H9 (cell line): ENCODE data around the gene ENOX1. TPM values are rescaled to one million over a fixed set of nuclear protein-coding genes. Genes with fewer than 3 reads are reported as not detected.

ENCODE experiments used
- DNase-seq: peaks from one replicate; pipeline ENCODE4 v3.0.0-alpha.2; 2017
- H2AFZ ChIP-seq: one replicate; pipeline ENCODE4 v1.6.1; 2013; ENCODE audit warnings: mild to moderate bottlenecking, low read length, control low read depth, moderate library complexity
- H2AK5ac ChIP-seq: 2 replicates; pipeline ENCODE4 v1.6.1; 2013; ENCODE audit warnings: low read length, control low read depth, mixed read lengths; ENCODE audit not compliant: insufficient read length
- H2BK120ac ChIP-seq: one replicate; pipeline ENCODE4 v1.6.1; 2013; ENCODE audit warnings: low read depth, mild to moderate bottlenecking, low read length, control low read depth, inconsistent platforms; ENCODE audit not compliant: poor library complexity, severe bottlenecking
- H2BK12ac ChIP-seq: 2 replicates; pipeline ENCODE4 v1.6.1; 2013; ENCODE audit warnings: low read length, control low read depth, mixed read lengths, low read depth; ENCODE audit not compliant: insufficient read length
- H2BK15ac ChIP-seq: 2 replicates; pipeline ENCODE4 v1.6.1; 2013; ENCODE audit warnings: low read depth, low read length, control low read depth
- H2BK20ac ChIP-seq: one replicate; pipeline ENCODE4 v1.6.1; 2013; ENCODE audit warnings: low read depth, mild to moderate bottlenecking, low read length, control low read depth, inconsistent platforms; ENCODE audit not compliant: poor library complexity, severe bottlenecking
- H2BK5ac ChIP-seq: 2 replicates; pipeline ENCODE4 v1.6.1; 2013; ENCODE audit warnings: low read length, control low read depth, mixed read lengths; ENCODE audit not compliant: insufficient read length
- H3K14ac ChIP-seq: 2 replicates; pipeline ENCODE4 v1.6.1; 2013; ENCODE audit warnings: low read length, control low read depth; ENCODE audit not compliant: insufficient read depth
- H3K18ac ChIP-seq: 2 replicates; pipeline ENCODE4 v1.6.1; 2013; ENCODE audit warnings: low read depth, mild to moderate bottlenecking, mixed read lengths, low read length, control low read depth; ENCODE audit not compliant: insufficient read length
- H3K23ac ChIP-seq: 2 replicates; pipeline ENCODE4 v1.6.1; 2013; ENCODE audit warnings: low read length, control low read depth, mixed read lengths, low read depth; ENCODE audit not compliant: insufficient read length
- H3K23me2 ChIP-seq: 2 replicates; pipeline ENCODE4 v1.6.1; 2013; ENCODE audit warnings: low read depth, mild to moderate bottlenecking, mixed read lengths, low read length, control low read depth; ENCODE audit not compliant: insufficient read length, poor library complexity, severe bottlenecking
- H3K27ac ChIP-seq: 2 replicates; pipeline ENCODE4 v1.5.1; 2013; ENCODE audit warnings: low read length, control low read depth, mixed read lengths, low read depth; ENCODE audit not compliant: insufficient read length
- H3K27me3 ChIP-seq: 2 replicates; pipeline ENCODE4 v1.6.1; 2013; ENCODE audit warnings: low read length, control low read depth, inconsistent platforms; ENCODE audit not compliant: insufficient read depth
- H3K4ac ChIP-seq: 2 replicates; pipeline ENCODE4 v1.6.1; 2013; ENCODE audit warnings: low read depth, mild to moderate bottlenecking, control low read depth, inconsistent platforms, low read length, moderate library complexity
- H3K4me1 ChIP-seq: 2 replicates; pipeline ENCODE4 v1.6.1; 2013; ENCODE audit warnings: low read length, control low read depth, inconsistent platforms; ENCODE audit not compliant: insufficient read depth
- H3K4me2 ChIP-seq: 2 replicates; pipeline ENCODE4 v1.6.1; 2013; ENCODE audit warnings: low read length, control low read depth, mixed read lengths; ENCODE audit not compliant: insufficient read length, insufficient read depth
- H3K56ac ChIP-seq: 2 replicates; pipeline ENCODE4 v1.6.1; 2013; ENCODE audit warnings: low read depth, mild to moderate bottlenecking, mixed read lengths, low read length, control low read depth; ENCODE audit not compliant: insufficient read length
- H3K79me1 ChIP-seq: 2 replicates; pipeline ENCODE4 v1.6.1; 2013; ENCODE audit warnings: low read depth, mild to moderate bottlenecking, moderate library complexity, low read length, control low read depth, inconsistent platforms; ENCODE audit not compliant: insufficient read depth, poor library complexity, severe bottlenecking
- H3K79me2 ChIP-seq: 2 replicates; pipeline ENCODE4 v1.6.1; 2013; ENCODE audit warnings: low read length, control low read depth, inconsistent platforms; ENCODE audit not compliant: insufficient read depth
- H3K9ac ChIP-seq: 2 replicates; pipeline ENCODE4 v1.6.1; 2013; ENCODE audit warnings: low read length, control low read depth, mixed read lengths; ENCODE audit not compliant: insufficient read length; ENCODE audit errors: extremely low read depth
- H3K9me3 ChIP-seq: one replicate; pipeline ENCODE4 v1.6.1; 2013; ENCODE audit warnings: low read depth, low read length, inconsistent platforms; ENCODE audit not compliant: control insufficient read depth
- H3T11ph ChIP-seq: one replicate; pipeline ENCODE4 v1.6.1; 2013; ENCODE audit warnings: mild to moderate bottlenecking, low read length, control low read depth, inconsistent platforms
- H4K20me1 ChIP-seq: one replicate; pipeline ENCODE4 v1.6.1; 2013; ENCODE audit not compliant: control insufficient read depth, insufficient read length, insufficient read depth
- H4K5ac ChIP-seq: 2 replicates; pipeline ENCODE4 v1.6.1; 2013; ENCODE audit warnings: low read depth, mild to moderate bottlenecking, mixed read lengths, low read length, control low read depth; ENCODE audit not compliant: insufficient read length
- H4K8ac ChIP-seq: replicated peaks from 2 replicates; pipeline ENCODE4 v1.6.1; 2013; ENCODE audit warnings: low read length, control low read depth, mixed read lengths, low read depth; ENCODE audit not compliant: insufficient read length
- H4K91ac ChIP-seq: 2 replicates; pipeline ENCODE4 v1.6.1; 2013; ENCODE audit warnings: low read depth, mild to moderate bottlenecking, moderate library complexity, mixed read lengths, low read length, control low read depth; ENCODE audit not compliant: insufficient read length
- H3K27ac Mint-ChIP-seq, 3 experiments: 2 replicates in 2 of 3; 3 replicates in 1 of 3; pipeline ENCODE4 v1.8.0; 2020 to 2021; ENCODE audit warnings: mixed read lengths in 3 of 3, mild to moderate bottlenecking in 1 of 3, moderate library complexity in 1 of 3
- H3K27me3 Mint-ChIP-seq: 2 replicates; pipeline ENCODE4 v1.8.0; 2021; ENCODE audit warnings: low read depth, mild to moderate bottlenecking, moderate library complexity, mixed read lengths
- H3K36me3 Mint-ChIP-seq, 3 experiments: 2 replicates in 2 of 3; 3 replicates in 1 of 3; pipeline ENCODE4 v1.8.0; 2020 to 2021; ENCODE audit warnings: low read depth in 3 of 3, mixed read lengths in 3 of 3; ENCODE audit not compliant: insufficient read depth in 1 of 3
- H3K4me1 Mint-ChIP-seq, 2 experiments: 2 replicates each; pipeline ENCODE4 v1.8.0; 2020; ENCODE audit warnings: mixed read lengths in 2 of 2
- H3K4me3 Mint-ChIP-seq, 2 experiments: 2 replicates in 1 of 2; 3 replicates in 1 of 2; pipeline ENCODE4 v1.8.0; 2020 to 2021; ENCODE audit warnings: mild to moderate bottlenecking in 2 of 2, mixed read lengths in 2 of 2, moderate library complexity in 1 of 2
- H3K9me3 Mint-ChIP-seq, 2 experiments: 2 replicates in 1 of 2; 3 replicates in 1 of 2; pipeline ENCODE4 v1.8.0; 2020; ENCODE audit warnings: mild to moderate bottlenecking in 2 of 2, mixed read lengths in 2 of 2, moderate library complexity in 1 of 2
- WGBS: extraction: QIAGEN DNeasy Blood & Tissue Kit; methylation state at CpG from one replicate; pipeline ENCODE4 v1.1.7; 2013; ENCODE audit warnings: missing lambda C conversion rate, low lambda C conversion rate, mixed read lengths; ENCODE audit not compliant: insufficient read length; ENCODE audit errors: extremely low coverage; 5-methylcytosine and 5-hydroxymethylcytosine counted together
- total RNA-seq: library from RNA; stranded (reverse); gene quantifications from 2 replicates; pipeline ENCODE4 v1.2.1, GENCODE V29; 2021
- TF ChIP-seq, protein P1 (sequence below): fragments of 200-600 bp; sonication (generic); conservative IDR thresholded peaks from 3 replicates; pipeline ENCODE4 v1.8.0; 2021; ENCODE audit warnings: antibody characterized with exemption, mild to moderate bottlenecking

Gene ENOX1
- total RNA-seq, 1 experiment from 2014 or later, result 0.24 TPM

DNA sequence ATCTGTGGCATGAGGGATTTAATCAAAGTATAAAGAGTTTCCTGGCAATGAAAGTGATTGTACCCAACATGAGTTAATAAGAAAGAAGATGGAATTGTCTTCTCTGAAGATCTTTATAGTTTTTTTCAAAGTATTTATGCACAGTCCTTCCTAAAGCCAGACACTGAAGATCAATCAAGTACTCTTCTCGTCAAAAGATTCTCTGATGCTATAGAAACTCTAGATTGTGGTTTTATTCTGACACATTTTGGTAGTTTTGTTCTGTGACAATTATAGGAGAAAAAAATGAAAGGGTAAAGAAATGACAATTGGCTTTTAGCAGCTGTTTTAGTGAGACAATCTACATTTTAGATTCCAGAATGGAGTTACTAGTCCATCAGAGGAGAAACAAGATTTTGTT lies 10.4 kb upstream of the ENOX1 start:
- Histone ChIP-seq H3K23ac (no peak overlapping the region), H2BK120ac (no peak overlapping the region), H3K14ac (no peak overlapping the region), H2AK5ac (no peak overlapping the region), H3K27ac (no peak overlapping the region), H3K79me2 (no peaks in the 10 kb centered on the region), H3T11ph (no peak overlapping the region), H4K20me1 (no peaks in the 10 kb centered on the region), H2AFZ (no peak overlapping the region), H2BK20ac (no peak overlapping the region), H3K79me1 (no peaks in the 10 kb centered on the region), H3K23me2 (no peaks in the 10 kb centered on the region), H3K27me3 (no peaks in the 10 kb centered on the region), H2BK15ac (no peak overlapping the region), H2BK12ac (no peak overlapping the region), H3K4me1 (no peaks in the 10 kb centered on the region), H3K4ac (no peak overlapping the region), H3K56ac (no peak overlapping the region), H3K9ac (no peak overlapping the region), H4K5ac (no peak overlapping the region), H4K8ac (no peak overlapping the region), H3K9me3 (no peaks in the 10 kb centered on the region), H3K18ac (no peak overlapping the region), H4K91ac (no peak overlapping the region), H2BK5ac (no peak overlapping the region), H3K4me2 (no peak overlapping the region)
- TF ChIP-seq, protein P1, sequence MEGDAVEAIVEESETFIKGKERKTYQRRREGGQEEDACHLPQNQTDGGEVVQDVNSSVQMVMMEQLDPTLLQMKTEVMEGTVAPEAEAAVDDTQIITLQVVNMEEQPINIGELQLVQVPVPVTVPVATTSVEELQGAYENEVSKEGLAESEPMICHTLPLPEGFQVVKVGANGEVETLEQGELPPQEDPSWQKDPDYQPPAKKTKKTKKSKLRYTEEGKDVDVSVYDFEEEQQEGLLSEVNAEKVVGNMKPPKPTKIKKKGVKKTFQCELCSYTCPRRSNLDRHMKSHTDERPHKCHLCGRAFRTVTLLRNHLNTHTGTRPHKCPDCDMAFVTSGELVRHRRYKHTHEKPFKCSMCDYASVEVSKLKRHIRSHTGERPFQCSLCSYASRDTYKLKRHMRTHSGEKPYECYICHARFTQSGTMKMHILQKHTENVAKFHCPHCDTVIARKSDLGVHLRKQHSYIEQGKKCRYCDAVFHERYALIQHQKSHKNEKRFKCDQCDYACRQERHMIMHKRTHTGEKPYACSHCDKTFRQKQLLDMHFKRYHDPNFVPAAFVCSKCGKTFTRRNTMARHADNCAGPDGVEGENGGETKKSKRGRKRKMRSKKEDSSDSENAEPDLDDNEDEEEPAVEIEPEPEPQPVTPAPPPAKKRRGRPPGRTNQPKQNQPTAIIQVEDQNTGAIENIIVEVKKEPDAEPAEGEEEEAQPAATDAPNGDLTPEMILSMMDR, result no peak
- Mint-ChIP-seq H3K4me1 (no peaks in the 10 kb centered on the region), H3K9me3 (no peaks in the 10 kb centered on the region; a peak in 1 of 5 replicates), H3K4me3 (no peak overlapping the region), H3K27ac (no peak overlapping the region), H3K27me3 (peaks cover 6% of the 10 kb centered on the region), H3K36me3 (no peaks in the 10 kb centered on the region)
- no CpG with 5 or more reads among the region's 1 CpG for WGBS
- DNase-seq, result no peak
